Measurements from ENCODE around the gene ISOC2. TPM values are rescaled to one million over a fixed set of nuclear protein-coding genes. Genes with fewer than 3 reads are reported as not detected.

The ISOC2 gene
- polyA plus RNA-seq, 2 of the 4 experiments (the other 2 are of a cell fraction), result 45.3 to 57.8 TPM

DNA sequence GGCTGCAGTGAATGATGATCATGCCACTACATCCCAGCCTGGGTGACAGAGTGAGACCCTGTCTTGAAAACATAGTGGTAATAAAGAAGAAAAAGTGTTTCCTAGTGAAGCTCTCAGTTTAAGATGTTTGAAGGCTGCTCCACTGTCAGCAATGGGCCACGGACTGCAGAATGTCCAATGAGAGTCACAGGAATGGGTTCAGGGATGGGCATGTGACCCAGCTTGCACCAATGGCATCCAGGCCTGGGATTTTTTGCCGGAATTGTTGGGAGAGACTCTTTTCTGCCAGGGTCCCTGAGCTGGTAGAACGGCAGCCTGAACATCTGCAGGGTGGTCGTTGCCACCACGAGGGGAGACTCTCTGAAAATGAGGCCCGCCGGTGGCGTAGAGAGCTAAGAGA lies 24.6 kb downstream of the ISOC2 start:
- Histone ChIP-seq H3K27ac (no peak overlapping the region), H3K9me3 (no peaks in the 10 kb centered on the region; the same call in 2 of the 3 replicates), H3K4me1 (peaks cover 5% of the 10 kb centered on the region; the same call in 2 of the 3 replicates), H3K4me3 (no peak overlapping the region), H3K4me2 (no peak overlapping the region)
- ChIA-PET POLR2A (interaction anchor here (1.1 to 1.7 kb wide), 2 partner anchors 29 to 30 kb away, joined by 3 to 12 read pairs; partner anchors contain the start of gene UBE2S), CTCF (interaction anchor here (0.7 to 2.9 kb wide), 21 partner anchors 9 to 296 kb away, joined by 3 to 23 read pairs (median 4); partner anchors contain the start of genes ISOC2 and TMEM238)
- FAIRE-seq, result no peak
- TF ChIP-seq HOXB13 (CRISPR knock-in tag; IDR thresholded peaks at IDR 0.05; ENCODE audit: low read depth) (no peak), NFE2L2 (conservative IDR thresholded peaks at IDR 0.05; ENCODE audit: low read length) (no peak)
- TF ChIP-seq, protein P1, sequence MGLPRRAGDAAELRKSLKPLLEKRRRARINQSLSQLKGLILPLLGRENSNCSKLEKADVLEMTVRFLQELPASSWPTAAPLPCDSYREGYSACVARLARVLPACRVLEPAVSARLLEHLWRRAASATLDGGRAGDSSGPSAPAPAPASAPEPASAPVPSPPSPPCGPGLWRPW (IDR thresholded peaks at IDR 0.05), result no peak
- TF ChIP-seq, protein P2, sequence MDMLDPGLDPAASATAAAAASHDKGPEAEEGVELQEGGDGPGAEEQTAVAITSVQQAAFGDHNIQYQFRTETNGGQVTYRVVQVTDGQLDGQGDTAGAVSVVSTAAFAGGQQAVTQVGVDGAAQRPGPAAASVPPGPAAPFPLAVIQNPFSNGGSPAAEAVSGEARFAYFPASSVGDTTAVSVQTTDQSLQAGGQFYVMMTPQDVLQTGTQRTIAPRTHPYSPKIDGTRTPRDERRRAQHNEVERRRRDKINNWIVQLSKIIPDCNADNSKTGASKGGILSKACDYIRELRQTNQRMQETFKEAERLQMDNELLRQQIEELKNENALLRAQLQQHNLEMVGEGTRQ (IDR thresholded peaks at IDR 0.05), result peak; percentile 61
- DNase-seq (ENCODE audit: low read depth in 1 of 2, low spot score in 1 of 2), result no peak
- ATAC-seq, result no peak; a peak in 1 of 6 replicates
- 20% methylated on average over 8 of the region's 8 CpGs for WGBS (ENCODE audit: missing lambda C conversion rate)

DNA sequence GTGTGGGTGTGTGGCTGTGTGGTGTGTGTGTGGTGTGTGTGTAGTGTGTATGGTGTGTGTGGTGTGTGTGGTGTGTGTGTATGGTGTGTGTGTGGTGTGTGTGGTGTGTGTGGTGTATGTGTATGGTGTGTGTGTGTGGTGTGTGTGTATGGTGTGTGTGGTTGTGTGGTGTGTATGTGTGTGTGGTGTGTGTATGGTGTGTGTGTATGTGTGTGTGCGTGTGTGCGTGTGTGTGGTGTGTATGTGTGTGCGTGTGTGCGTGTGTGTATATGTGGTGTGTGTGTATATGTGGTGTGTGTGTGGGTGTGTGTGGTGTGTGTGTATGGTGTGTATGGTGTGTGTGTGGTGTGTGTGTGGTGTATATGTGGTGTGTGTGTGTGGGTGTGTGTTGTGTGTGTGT lies 26.4 kb downstream of the ISOC2 start:
- ChIA-PET POLR2A (no interaction called here), CTCF (interaction anchor here (2.9 kb wide), 1 partner anchor 17 kb away, joined by 23 read pairs; no protein-coding TSS in a partner anchor)
- WGBS (ENCODE audit: missing lambda C conversion rate), result 90% methylated on average over 4 of the region's 4 CpGs
- 0 out of 3 replicates have a peak, but pooled peaks cover 3% of the 10 kb centered on the region for H3K4me1 ChIP-seq
- TF ChIP-seq FOXS1 (CRISPR knock-in tag; IDR thresholded peaks at IDR 0.05) (no peak), RARB (CRISPR knock-in tag; IDR thresholded peaks at IDR 0.05) (no peak), KDM5A (IDR thresholded peaks at IDR 0.05) (no peak)
- no peak for ATAC-seq
- no peak overlapping the region for H3K4me2 ChIP-seq
- H3K4me3 ChIP-seq, result no peak overlapping the region
- no peak overlapping the region for H3K27ac ChIP-seq
- no peak for FAIRE-seq
- DNase-seq (ENCODE audit: low read depth in 1 of 2, low spot score in 1 of 2), result no peak
- peaks cover 3% of the 10 kb centered on the region; the same call in 1 of the 3 replicates for H3K9me3 ChIP-seq

DNA sequence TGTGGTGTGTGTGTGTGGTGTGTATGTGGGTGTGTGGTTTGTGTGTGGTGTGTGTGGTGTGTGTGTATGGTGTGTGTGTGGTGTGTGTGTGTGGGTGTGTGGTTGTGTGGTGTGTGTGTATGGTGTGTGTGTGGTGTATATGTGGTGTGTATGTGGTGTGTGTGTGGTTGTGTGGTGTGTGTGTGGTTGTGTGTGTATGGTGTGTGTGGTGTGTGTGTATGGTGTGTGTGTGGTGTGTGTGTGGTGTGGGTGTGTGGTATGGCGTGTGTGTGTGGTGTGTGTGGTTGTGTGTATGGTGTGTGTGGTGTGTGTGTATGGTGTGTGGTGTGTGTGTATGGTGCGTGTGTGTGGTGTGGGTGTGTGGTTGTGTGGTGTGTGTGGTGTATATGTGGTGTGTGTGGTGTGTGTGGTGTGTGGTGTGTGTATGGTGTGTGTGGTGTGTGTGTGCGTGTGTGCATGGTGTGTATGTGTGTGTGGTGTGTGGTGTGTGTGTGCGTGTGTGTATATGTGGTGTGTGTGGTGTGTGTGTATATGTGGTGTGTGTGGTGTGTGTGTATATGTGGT lies 27.0 kb downstream of the ISOC2 start:
- TF ChIP-seq TFCP2L1 (CRISPR knock-in tag; IDR thresholded peaks at IDR 0.05), result no peak
- no peak for TF ChIP-seq RCOR1 (IDR thresholded peaks at IDR 0.05; ENCODE audit: low read depth, low read length)
- ATAC-seq (no peak), DNase-seq (ENCODE audit: low read depth in 1 of 2, low spot score in 1 of 2) (no peak), FAIRE-seq (peak; percentile 28)
- Histone ChIP-seq H3K4me2 (no peak overlapping the region), H3K4me3 (no peak overlapping the region), H3K4me1 (0 out of 3 replicates have a peak, but pooled peaks cover 3% of the 10 kb centered on the region), H3K9me3 (peaks cover 3% of the 10 kb centered on the region; the same call in 1 of the 3 replicates), H3K27ac (no peak overlapping the region)
- 14% methylated on average over 4 of the region's 4 CpGs for WGBS (ENCODE audit: missing lambda C conversion rate)
- POLR2A ChIA-PET, result no interaction called here
- CTCF ChIA-PET, result no interaction called here

DNA sequence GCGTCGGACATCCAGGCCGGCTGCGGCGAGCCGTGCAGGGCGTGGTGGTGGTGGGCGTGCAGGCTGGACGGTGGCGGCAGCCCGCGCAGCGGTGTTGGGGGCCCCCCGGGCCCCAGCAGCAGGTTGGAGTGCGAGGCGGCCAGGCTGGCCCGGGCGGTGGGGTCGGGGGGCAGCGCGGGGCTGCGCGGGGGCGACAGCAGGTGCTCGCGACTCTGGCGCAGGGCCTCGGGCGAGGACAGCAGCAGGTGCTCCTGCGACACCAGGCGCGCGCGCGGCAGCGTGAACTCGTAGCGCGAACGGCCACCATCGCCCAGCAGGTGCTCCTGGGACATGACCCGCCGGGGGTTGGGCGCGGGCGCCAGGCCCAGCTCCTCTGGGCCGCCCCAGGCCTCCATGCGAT lies 28.1 kb downstream of the ISOC2 start:
- WGBS (ENCODE audit: missing lambda C conversion rate), result 71% methylated on average over 29 of the region's 48 CpGs
- no peak overlapping the region for H3K4me2 ChIP-seq
- H3K4me1 ChIP-seq, result 0 out of 3 replicates have a peak, but pooled peaks cover 3% of the 10 kb centered on the region
- no peak overlapping the region for H3K27ac ChIP-seq
- POLR2A ChIA-PET, result no interaction called here
- ATAC-seq, result no peak
- peaks cover 3% of the 10 kb centered on the region; the same call in 1 of the 3 replicates for H3K9me3 ChIP-seq
- TF ChIP-seq, protein P3, sequence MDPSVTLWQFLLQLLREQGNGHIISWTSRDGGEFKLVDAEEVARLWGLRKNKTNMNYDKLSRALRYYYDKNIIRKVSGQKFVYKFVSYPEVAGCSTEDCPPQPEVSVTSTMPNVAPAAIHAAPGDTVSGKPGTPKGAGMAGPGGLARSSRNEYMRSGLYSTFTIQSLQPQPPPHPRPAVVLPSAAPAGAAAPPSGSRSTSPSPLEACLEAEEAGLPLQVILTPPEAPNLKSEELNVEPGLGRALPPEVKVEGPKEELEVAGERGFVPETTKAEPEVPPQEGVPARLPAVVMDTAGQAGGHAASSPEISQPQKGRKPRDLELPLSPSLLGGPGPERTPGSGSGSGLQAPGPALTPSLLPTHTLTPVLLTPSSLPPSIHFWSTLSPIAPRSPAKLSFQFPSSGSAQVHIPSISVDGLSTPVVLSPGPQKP (IDR thresholded peaks at IDR 0.05; ENCODE audit: low read depth, low read length), result no peak
- TF ChIP-seq HOXA7 (CRISPR knock-in tag; IDR thresholded peaks at IDR 0.05), result no peak
- no peak for TF ChIP-seq RFX5 (IDR thresholded peaks at IDR 0.05)
- TF ChIP-seq NFE2L2 (conservative IDR thresholded peaks at IDR 0.05; ENCODE audit: low read length), result no peak
- no peak for TF ChIP-seq EHF (CRISPR knock-in tag; IDR thresholded peaks at IDR 0.05)
- no peak for TF ChIP-seq RNF2 (IDR thresholded peaks at IDR 0.05; ENCODE audit: borderline replicate concordance, low read depth)
- TF ChIP-seq PHF8 (IDR thresholded peaks at IDR 0.05; ENCODE audit: borderline replicate concordance, low read depth), result no peak
- TF ChIP-seq FOXS1 (CRISPR knock-in tag; IDR thresholded peaks at IDR 0.05), result no peak
- TF ChIP-seq JUN (IDR thresholded peaks at IDR 0.05), result no peak
- no peak overlapping the region for H3K4me3 ChIP-seq
- no peak for FAIRE-seq
- no peak for DNase-seq (ENCODE audit: low read depth in 1 of 2, low spot score in 1 of 2)
- CTCF ChIA-PET, result interaction anchor here (0.6 to 1.5 kb wide), 2 partner anchors 15 to 1488 kb away, joined by 3 to 5 read pairs; no protein-coding TSS in a partner anchor

Data from A549 (cell line).